ENCODE results near the gene NUP35.

Gene NUP35

GRCh38 chr2:183091318-183091953 is 32.8 kb upstream of the NUP35 start:
- Histone ChIP-seq H2BK120ac (ENCODE audit: low read depth, low read length) (no peak overlapping the region), H4K91ac (ENCODE audit: low read depth, low read length, poor library complexity) (no peak overlapping the region), H3K36me3 (replicated peaks in 1 of 2; ENCODE audit: control insufficient read depth in 2 of 2, insufficient read depth in 2 of 2, low read length in 2 of 2) (no peaks in the 10 kb centered on the region), H3K27me3 (ENCODE audit: control insufficient read depth in 3 of 3, insufficient read depth in 3 of 3, low read depth in 1 of 3, low read length in 3 of 3) (no peaks in the 10 kb centered on the region), H3K18ac (ENCODE audit: low read length) (no peak overlapping the region), H2BK15ac (ENCODE audit: low read length) (no peak overlapping the region), H3K79me1 (ENCODE audit: low read depth, low read length) (no peaks in the 10 kb centered on the region), H3K27ac (replicated peaks; ENCODE audit: low read length) (no peak overlapping the region), H3K4me1 (ENCODE audit: control insufficient read depth in 2 of 2, insufficient read depth in 1 of 2, low read depth in 1 of 2, low read length in 2 of 2) (no peaks in the 10 kb centered on the region), H4K8ac (ENCODE audit: low read depth, low read length) (no peak overlapping the region), H3K23ac (ENCODE audit: low read depth, low read length, poor library complexity) (no peak overlapping the region), H2BK12ac (ENCODE audit: low read length) (no peak overlapping the region), H3K4ac (ENCODE audit: low read length) (no peak overlapping the region), H2AFZ (ENCODE audit: low read length) (no peak overlapping the region), H2AK5ac (ENCODE audit: low read depth, low read length) (no peak overlapping the region), H3K4me3 (ENCODE audit: low read length in 2 of 2) (no peak overlapping the region), H3K9me3 (replicated peaks in 1 of 2; ENCODE audit: control insufficient read depth in 2 of 2, insufficient read depth in 1 of 2, low read depth in 1 of 2, low read length in 2 of 2) (no peaks in the 10 kb centered on the region), H3K9ac (ENCODE audit: low read depth, low read length, poor library complexity) (no peak overlapping the region), H2BK5ac (ENCODE audit: low read length) (no peak overlapping the region), H3K4me2 (ENCODE audit: insufficient read depth, low read length, poor library complexity, severe bottlenecking) (no peak overlapping the region), H3K14ac (ENCODE audit: low read length) (no peak overlapping the region)
- no peak for DNase-seq (ENCODE audit: low spot score)
- no CpG with 5 or more reads among the region's 7 CpGs for WGBS, 2 donors (ENCODE audit: extremely low coverage in 2 of 2, insufficient read length in 2 of 2, insufficient replicate concordance in 1 of 2)

GRCh38 chr2:183091954-183092345 is 32.3 kb upstream of the NUP35 start:
- no CpG with 5 or more reads among the region's 2 CpGs for WGBS, 2 donors (ENCODE audit: extremely low coverage in 2 of 2, insufficient read length in 2 of 2, insufficient replicate concordance in 1 of 2)
- Histone ChIP-seq H4K8ac (ENCODE audit: low read depth, low read length) (no peak overlapping the region), H3K27ac (replicated peaks; ENCODE audit: low read length) (no peak overlapping the region), H3K4ac (ENCODE audit: low read length) (no peak overlapping the region), H3K18ac (ENCODE audit: low read length) (no peak overlapping the region), H3K4me1 (ENCODE audit: control insufficient read depth in 2 of 2, insufficient read depth in 1 of 2, low read depth in 1 of 2, low read length in 2 of 2) (no peaks in the 10 kb centered on the region), H3K14ac (ENCODE audit: low read length) (no peak overlapping the region), H3K36me3 (replicated peaks in 1 of 2; ENCODE audit: control insufficient read depth in 2 of 2, insufficient read depth in 2 of 2, low read length in 2 of 2) (no peaks in the 10 kb centered on the region), H2AFZ (ENCODE audit: low read length) (no peak overlapping the region), H3K23ac (ENCODE audit: low read depth, low read length, poor library complexity) (no peak overlapping the region), H3K9me3 (replicated peaks in 1 of 2; ENCODE audit: control insufficient read depth in 2 of 2, insufficient read depth in 1 of 2, low read depth in 1 of 2, low read length in 2 of 2) (no peaks in the 10 kb centered on the region), H3K4me2 (ENCODE audit: insufficient read depth, low read length, poor library complexity, severe bottlenecking) (no peak overlapping the region), H4K91ac (ENCODE audit: low read depth, low read length, poor library complexity) (no peak overlapping the region), H2BK15ac (ENCODE audit: low read length) (no peak overlapping the region), H3K9ac (ENCODE audit: low read depth, low read length, poor library complexity) (no peak overlapping the region), H3K27me3 (ENCODE audit: control insufficient read depth in 3 of 3, insufficient read depth in 3 of 3, low read depth in 1 of 3, low read length in 3 of 3) (no peaks in the 10 kb centered on the region), H3K4me3 (ENCODE audit: low read length in 2 of 2) (no peak overlapping the region), H2BK5ac (ENCODE audit: low read length) (no peak overlapping the region), H2BK12ac (ENCODE audit: low read length) (no peak overlapping the region), H3K79me1 (ENCODE audit: low read depth, low read length) (no peaks in the 10 kb centered on the region), H2AK5ac (ENCODE audit: low read depth, low read length) (no peak overlapping the region), H2BK120ac (ENCODE audit: low read depth, low read length) (no peak overlapping the region)
- DNase-seq (ENCODE audit: low spot score): no peak

GRCh38 chr2:183093857-183094657 is 30.2 kb upstream of the NUP35 start:
- Histone ChIP-seq H3K9me3 (replicated peaks in 1 of 2; ENCODE audit: control insufficient read depth in 2 of 2, insufficient read depth in 1 of 2, low read depth in 1 of 2, low read length in 2 of 2) (no peaks in the 10 kb centered on the region), H2BK12ac (ENCODE audit: low read length) (no peak overlapping the region), H2BK120ac (ENCODE audit: low read depth, low read length) (no peak overlapping the region), H2BK15ac (ENCODE audit: low read length) (no peak overlapping the region), H3K14ac (ENCODE audit: low read length) (no peak overlapping the region), H3K18ac (ENCODE audit: low read length) (no peak overlapping the region), H4K8ac (ENCODE audit: low read depth, low read length) (no peak overlapping the region), H3K27ac (replicated peaks; ENCODE audit: low read length) (no peak overlapping the region), H2AK5ac (ENCODE audit: low read depth, low read length) (no peak overlapping the region), H3K36me3 (replicated peaks in 1 of 2; ENCODE audit: control insufficient read depth in 2 of 2, insufficient read depth in 2 of 2, low read length in 2 of 2) (no peaks in the 10 kb centered on the region), H4K91ac (ENCODE audit: low read depth, low read length, poor library complexity) (no peak overlapping the region), H3K4ac (ENCODE audit: low read length) (no peak overlapping the region), H3K4me3 (ENCODE audit: low read length in 2 of 2) (no peak overlapping the region), H2BK5ac (ENCODE audit: low read length) (no peak overlapping the region), H3K4me2 (ENCODE audit: insufficient read depth, low read length, poor library complexity, severe bottlenecking) (no peak overlapping the region), H2AFZ (ENCODE audit: low read length) (no peak overlapping the region), H3K27me3 (ENCODE audit: control insufficient read depth in 3 of 3, insufficient read depth in 3 of 3, low read depth in 1 of 3, low read length in 3 of 3) (no peaks in the 10 kb centered on the region), H3K79me1 (ENCODE audit: low read depth, low read length) (no peaks in the 10 kb centered on the region), H3K4me1 (ENCODE audit: control insufficient read depth in 2 of 2, insufficient read depth in 1 of 2, low read depth in 1 of 2, low read length in 2 of 2) (no peaks in the 10 kb centered on the region), H3K9ac (ENCODE audit: low read depth, low read length, poor library complexity) (no peak overlapping the region), H3K23ac (ENCODE audit: low read depth, low read length, poor library complexity) (no peak overlapping the region)
- no CpG with 5 or more reads among the region's 2 CpGs for whole genome bisulfite sequencing, 2 donors (ENCODE audit: extremely low coverage in 2 of 2, insufficient read length in 2 of 2, insufficient replicate concordance in 1 of 2)
- no peak for DNase-seq (ENCODE audit: low spot score)

- H3K4me3 ChIP-seq (ENCODE audit: low read length in 2 of 2): no peak overlapping the region
- no peak overlapping the region for H2BK120ac ChIP-seq (ENCODE audit: low read depth, low read length)
- no peaks in the 10 kb centered on the region for H3K27me3 ChIP-seq (ENCODE audit: control insufficient read depth in 3 of 3, insufficient read depth in 3 of 3, low read depth in 1 of 3, low read length in 3 of 3)
- WGBS, 2 donors (ENCODE audit: extremely low coverage in 2 of 2, insufficient read length in 2 of 2, insufficient replicate concordance in 1 of 2): no CpG with 5 or more reads among the region's 4 CpGs
- H2BK15ac ChIP-seq (ENCODE audit: low read length): no peak overlapping the region
- H2AFZ ChIP-seq (ENCODE audit: low read length): no peak overlapping the region
- no peaks in the 10 kb centered on the region for H3K4me1 ChIP-seq (ENCODE audit: control insufficient read depth in 2 of 2, insufficient read depth in 1 of 2, low read depth in 1 of 2, low read length in 2 of 2)
- H4K91ac ChIP-seq (ENCODE audit: low read depth, low read length, poor library complexity): no peak overlapping the region
- no peak for DNase-seq (ENCODE audit: low spot score)
- no peak overlapping the region for H2AK5ac ChIP-seq (ENCODE audit: low read depth, low read length)
- H3K9me3 ChIP-seq (replicated peaks in 1 of 2; ENCODE audit: control insufficient read depth in 2 of 2, insufficient read depth in 1 of 2, low read depth in 1 of 2, low read length in 2 of 2): no peaks in the 10 kb centered on the region
- no peak overlapping the region for H3K14ac ChIP-seq (ENCODE audit: low read length)
- H3K18ac ChIP-seq (ENCODE audit: low read length): no peak overlapping the region
- no peak overlapping the region for H3K4me2 ChIP-seq (ENCODE audit: insufficient read depth, low read length, poor library complexity, severe bottlenecking)
- H3K4ac ChIP-seq (ENCODE audit: low read length): no peak overlapping the region
- no peak overlapping the region for H2BK5ac ChIP-seq (ENCODE audit: low read length)
- no peak overlapping the region for H3K9ac ChIP-seq (ENCODE audit: low read depth, low read length, poor library complexity)
- H4K8ac ChIP-seq (ENCODE audit: low read depth, low read length): no peak overlapping the region
- no peak overlapping the region for H3K27ac ChIP-seq (replicated peaks; ENCODE audit: low read length)
- no peaks in the 10 kb centered on the region for H3K36me3 ChIP-seq (replicated peaks in 1 of 2; ENCODE audit: control insufficient read depth in 2 of 2, insufficient read depth in 2 of 2, low read length in 2 of 2)
- H2BK12ac ChIP-seq (ENCODE audit: low read length): no peak overlapping the region
- H3K79me1 ChIP-seq (ENCODE audit: low read depth, low read length): no peaks in the 10 kb centered on the region
- H3K23ac ChIP-seq (ENCODE audit: low read depth, low read length, poor library complexity): no peak overlapping the region
These were observed 18.7 kb upstream of the NUP35 start for GRCh38 chr2:183105402-183106134.

Measured in neuronal stem cell (in vitro differentiated cells).